ENCODE results near the gene MCF2L. TPM values are rescaled to one million over a fixed set of nuclear protein-coding genes. Genes with fewer than 3 reads are reported as not detected.

MCF2L gene
- total RNA-seq, 1 donor from 2014 or later: 0.61 TPM

- intact Hi-C loops (cut with micrococcal nuclease): no loop called here
These were observed 11.4 kb downstream of the MCF2L start for GRCh38 chr13:112980434-112980833.

- intact Hi-C loops (cut with micrococcal nuclease): no loop called here
These were observed 12.4 kb downstream of the MCF2L start for GRCh38 chr13:112981451-112981850.

GRCh38 chr13:112982281-112983041, 13.4 kb downstream of the MCF2L start:
- intact Hi-C loops (cut with micrococcal nuclease): no loop called here

GRCh38 chr13:112983042-112983305, 14.0 kb downstream of the MCF2L start:
- intact Hi-C loops (cut with micrococcal nuclease): no loop called here

- intact Hi-C loops (cut with micrococcal nuclease): no loop called here
These were observed 14.6 kb downstream of the MCF2L start for GRCh38 chr13:112983428-112984196.

GRCh38 chr13:112984501-112984900, 15.5 kb downstream of the MCF2L start:
- intact Hi-C loops (cut with micrococcal nuclease): no loop called here

- intact Hi-C loops (cut with micrococcal nuclease): no loop called here
These were observed 16.2 kb downstream of the MCF2L start for GRCh38 chr13:112984954-112985802.

GRCh38 chr13:112985803-112986408, 16.9 kb downstream of the MCF2L start:
- intact Hi-C loops (cut with micrococcal nuclease): no loop called here

- intact Hi-C loops (cut with micrococcal nuclease): no loop called here
These were observed 17.5 kb downstream of the MCF2L start for GRCh38 chr13:112986470-112986869.

- intact Hi-C loops (cut with micrococcal nuclease): no loop called here
These were observed 18.1 kb downstream of the MCF2L start for GRCh38 chr13:112986946-112987681.

GRCh38 chr13:112987682-112988024, 18.6 kb downstream of the MCF2L start:
- intact Hi-C loops (cut with micrococcal nuclease): no loop called here

GRCh38 chr13:112990783-112991182, 21.8 kb downstream of the MCF2L start:
- intact Hi-C loops (cut with micrococcal nuclease): no loop called here

- intact Hi-C loops (cut with micrococcal nuclease): no loop called here
These were observed 22.6 kb downstream of the MCF2L start for GRCh38 chr13:112991609-112992008.

GRCh38 chr13:112992931-112993680, 24.1 kb downstream of the MCF2L start:
- intact Hi-C loops (cut with micrococcal nuclease): no loop called here

GRCh38 chr13:112994084-112994780, 25.2 kb downstream of the MCF2L start:
- intact Hi-C loops (cut with micrococcal nuclease): no loop called here

- intact Hi-C loops (cut with micrococcal nuclease): no loop called here
These were observed 25.9 kb downstream of the MCF2L start for GRCh38 chr13:112994781-112995355.

GRCh38 chr13:112995395-112996191, 26.6 kb downstream of the MCF2L start:
- intact Hi-C loops (cut with micrococcal nuclease): no loop called here

- intact Hi-C loops (cut with micrococcal nuclease): no loop called here
These were observed 27.7 kb downstream of the MCF2L start for GRCh38 chr13:112996671-112997091.
